GM12892 (cell line): ENCODE data around the gene PHF11.

Experiments
- POLR2A ChIP-seq: IDR thresholded peaks from 2 replicates; pipeline ENCODE4 v1.6.1; 2011; ENCODE audit warnings: low read depth, low read length, control low read depth
- POLR2AphosphoS5 ChIP-seq: IDR thresholded peaks from 2 replicates; pipeline ENCODE4 v1.6.1; 2011; ENCODE audit warnings: low read depth, low read length, control low read depth
- TAF1 ChIP-seq: IDR thresholded peaks from 2 replicates; pipeline ENCODE4 v1.6.1; 2011; ENCODE audit warnings: low read depth, mild to moderate bottlenecking, control low read depth, low read length, borderline replicate concordance

DNA sequence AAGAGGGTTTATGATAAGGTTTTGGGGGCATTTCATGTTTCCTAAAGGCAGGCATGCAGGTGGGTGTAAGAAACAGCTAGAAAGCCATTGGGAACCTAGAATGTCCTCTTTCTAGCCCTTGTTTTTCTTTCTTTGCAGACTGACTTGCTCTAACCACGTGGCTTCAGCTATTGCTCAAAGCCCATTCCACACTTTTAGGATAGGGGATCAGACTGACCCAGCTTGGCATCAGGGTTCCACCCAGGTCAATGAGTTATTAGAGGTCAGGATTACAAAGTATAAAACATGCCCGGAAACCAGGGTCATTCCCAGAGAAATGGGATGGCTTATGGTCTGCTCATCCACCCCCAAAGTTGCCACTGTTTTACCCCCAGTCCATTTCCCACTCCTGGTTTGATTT lies 16.8 kb downstream of the PHF11 start:
- no peak for TF ChIP-seq POLR2A
- no peak for TF ChIP-seq POLR2AphosphoS5
- no peak for TF ChIP-seq TAF1
